HEK293 (cell line): ENCODE measurements around the gene MMD.

Experiments
- CTCF ChIA-PET: fragments of 350-600 bp; formaldehyde crosslinking; extraction: SDS; loops from one replicate; lab custom pipeline; 2021; ENCODE audit warnings: antibody characterized with exemption; lab: Yijun Ruan, JAX
- POLR2A ChIA-PET: fragments of 300-600 bp; formaldehyde crosslinking; extraction: SDS; loops from one replicate; lab custom pipeline; 2020; ENCODE audit warnings: antibody characterized with exemption, inconsistent platforms; lab: Yijun Ruan, JAX
- H3K27ac ChIP-seq: fragments of 200-500 bp; sonication (Bioruptor generic); 2 replicates; pipeline ENCODE4 v1.5.1; 2014; ENCODE audit warnings: low read depth, low read length, control low read depth, inconsistent platforms; ENCODE audit errors: extremely low read depth
- H3K36me3 ChIP-seq, 2 experiments: fragments of 200-500 bp in 1 of 2; sonication (Bioruptor generic) in 1 of 2; 1 replicate in 1 of 2; 2 replicates in 1 of 2; pipeline ENCODE4 v1.5.1; 2014 to 2017; ENCODE audit warnings: inconsistent platforms in 2 of 2, low read length in 2 of 2; ENCODE audit not compliant: control insufficient read depth in 2 of 2, insufficient read depth in 1 of 2
- H3K4me1 ChIP-seq: fragments of 200-500 bp; sonication (Bioruptor generic); 2 replicates; pipeline ENCODE4 v1.5.1; 2014; ENCODE audit warnings: mild to moderate bottlenecking, low read length, inconsistent platforms; ENCODE audit not compliant: control insufficient read depth, insufficient read depth
- H3K4me3 ChIP-seq: 2 replicates; pipeline ENCODE4 v1.5.1; 2011; ENCODE audit warnings: low read depth, mild to moderate bottlenecking, control low read depth, low read length, moderate library complexity
- H3K9me3 ChIP-seq: fragments of 200-500 bp; sonication (Bioruptor generic); 2 replicates; pipeline ENCODE4 v1.5.1; 2014; ENCODE audit warnings: low read depth, low read length, inconsistent platforms; ENCODE audit not compliant: control insufficient read depth, insufficient read depth
- SCRT1 ChIP-seq: fragments of 450-650 bp; formaldehyde crosslinking; IDR thresholded peaks from 2 replicates; pipeline ENCODE4 v1.5.1; 2016; ENCODE audit warnings: missing biosample characterization, missing genetic modification characterization, borderline replicate concordance
- SP2 ChIP-seq: fragments of 450-650 bp; formaldehyde crosslinking; IDR thresholded peaks from 2 replicates; pipeline ENCODE4 v1.5.1; 2016; ENCODE audit warnings: missing biosample characterization, missing genetic modification characterization
- SP7 ChIP-seq: fragments of 450-650 bp; formaldehyde crosslinking; IDR thresholded peaks from 2 replicates; pipeline ENCODE4 v1.5.1; 2016; ENCODE audit warnings: missing biosample characterization, missing genetic modification characterization
- TRIM28 ChIP-seq: IDR thresholded peaks from 2 replicates; pipeline ENCODE4 v1.6.1; 2011; ENCODE audit warnings: low read length, control low read depth, borderline replicate concordance
- YY1 ChIP-seq: fragments of 450-650 bp; formaldehyde crosslinking; IDR thresholded peaks from 2 replicates; pipeline ENCODE4 v1.5.1; 2018; ENCODE audit warnings: missing biosample characterization, missing genetic modification characterization
- ZBTB48 ChIP-seq: fragments of 450-650 bp; formaldehyde crosslinking; IDR thresholded peaks from 2 replicates; pipeline ENCODE4 v1.5.1; 2016; ENCODE audit warnings: missing biosample characterization, missing genetic modification characterization
- ZFP69B ChIP-seq: fragments of 450-650 bp; formaldehyde crosslinking; IDR thresholded peaks from 2 replicates; pipeline ENCODE4 v1.5.1; 2016; ENCODE audit warnings: missing biosample characterization, missing genetic modification characterization
- ZNF146 ChIP-seq: fragments of 450-650 bp; formaldehyde crosslinking; IDR thresholded peaks from 2 replicates; pipeline ENCODE4 v1.5.1; 2016; ENCODE audit warnings: missing biosample characterization, missing genetic modification characterization
- ZNF214 ChIP-seq: fragments of 450-650 bp; formaldehyde crosslinking; IDR thresholded peaks from 2 replicates; pipeline ENCODE4 v1.5.1; 2017; ENCODE audit warnings: missing biosample characterization, mild to moderate bottlenecking, missing genetic modification characterization, borderline replicate concordance
- ZNF37A ChIP-seq: fragments of 450-650 bp; IDR thresholded peaks from 2 replicates; pipeline ENCODE4 v1.5.1; 2018; ENCODE audit warnings: missing biosample characterization, missing genetic modification characterization
- ZNF433 ChIP-seq: fragments of 450-650 bp; formaldehyde crosslinking; IDR thresholded peaks from 2 replicates; pipeline ENCODE4 v1.5.1; 2016; ENCODE audit warnings: missing biosample characterization, missing genetic modification characterization, low read depth
- ZNF48 ChIP-seq: fragments of 450-650 bp; formaldehyde crosslinking; IDR thresholded peaks from 2 replicates; pipeline ENCODE4 v1.5.1; 2016; ENCODE audit warnings: missing biosample characterization, missing genetic modification characterization
- ZNF549 ChIP-seq: fragments of 450-650 bp; IDR thresholded peaks from 2 replicates; pipeline ENCODE4 v1.5.1; 2018; ENCODE audit warnings: missing biosample characterization, missing genetic modification characterization, mild to moderate bottlenecking, inconsistent platforms, moderate library complexity
- ZNF558 ChIP-seq: fragments of 450-650 bp; formaldehyde crosslinking; IDR thresholded peaks from 2 replicates; pipeline ENCODE4 v1.5.1; 2016; ENCODE audit warnings: missing biosample characterization, missing genetic modification characterization
- ZNF624 ChIP-seq: fragments of 450-650 bp; formaldehyde crosslinking; IDR thresholded peaks from 2 replicates; pipeline ENCODE4 v1.5.1; 2017; ENCODE audit warnings: missing biosample characterization, missing genetic modification characterization
- ZNF654 ChIP-seq: fragments of 450-650 bp; formaldehyde crosslinking; IDR thresholded peaks from 2 replicates; pipeline ENCODE4 v1.5.1; 2016; ENCODE audit warnings: low read depth, missing biosample characterization, missing genetic modification characterization
- ZSCAN30 ChIP-seq: fragments of 450-650 bp; IDR thresholded peaks from 2 replicates; pipeline ENCODE4 v1.5.1; 2018; ENCODE audit warnings: missing biosample characterization, mild to moderate bottlenecking, missing genetic modification characterization, moderate library complexity
- TF ChIP-seq, protein P1 (sequence below): IDR thresholded peaks from 2 replicates; pipeline ENCODE4 v1.6.1; 2011; ENCODE audit warnings: mild to moderate bottlenecking, low read depth, low read length, borderline replicate concordance
- TF ChIP-seq, protein P2 (sequence below): fragments of 450-650 bp; formaldehyde crosslinking; IDR thresholded peaks from 2 replicates; pipeline ENCODE4 v1.5.1; 2016; ENCODE audit warnings: missing biosample characterization, missing genetic modification characterization
- TF ChIP-seq, protein P3 (sequence below): fragments of 450-650 bp; formaldehyde crosslinking; IDR thresholded peaks from 2 replicates; pipeline ENCODE4 v1.5.1; 2016; ENCODE audit warnings: missing biosample characterization, missing genetic modification characterization
- TF ChIP-seq, protein P4 (sequence below): fragments of 450-650 bp; formaldehyde crosslinking; IDR thresholded peaks from 2 replicates; pipeline ENCODE4 v1.5.1; 2016; ENCODE audit warnings: missing biosample characterization, missing genetic modification characterization
- TF ChIP-seq, protein P5 (sequence below): fragments of 450-650 bp; formaldehyde crosslinking; IDR thresholded peaks from 2 replicates; pipeline ENCODE4 v1.5.1; 2016; ENCODE audit warnings: missing biosample characterization, missing genetic modification characterization
- TF ChIP-seq, protein P6 (sequence below): fragments of 450-650 bp; formaldehyde crosslinking; IDR thresholded peaks from 2 replicates; pipeline ENCODE4 v1.5.1; 2016; ENCODE audit warnings: missing biosample characterization, missing genetic modification characterization

The MMD gene

DNA sequence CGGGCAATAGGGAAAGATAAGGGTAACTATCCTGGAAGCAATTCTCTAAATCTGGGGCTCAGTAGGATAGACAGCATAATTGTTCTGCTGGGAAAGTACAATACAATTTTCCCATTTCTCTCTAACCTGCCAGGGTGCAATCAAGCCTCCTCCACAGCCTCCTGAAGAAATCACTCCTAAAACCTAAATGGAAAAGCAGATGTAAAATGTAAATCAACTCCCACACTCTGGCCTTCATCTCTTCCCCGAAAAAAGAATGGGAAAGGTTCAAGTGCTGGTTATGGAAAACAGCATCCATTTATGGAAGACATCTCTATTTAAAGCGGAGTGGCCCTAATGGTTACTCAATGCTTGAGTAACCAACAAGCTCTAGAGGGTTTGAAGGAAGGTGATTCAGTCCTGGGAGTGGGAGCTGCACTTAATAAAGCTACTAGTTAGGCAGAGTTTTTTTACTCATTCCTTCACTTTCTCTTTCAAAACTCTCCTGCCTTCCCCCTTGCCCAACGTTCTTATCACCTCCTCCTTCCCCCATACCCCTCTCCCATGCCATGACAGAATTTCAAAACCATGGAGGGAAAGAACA is 5.1 kb downstream of the MMD start (continued):
- TF ChIP-seq, protein P1, sequence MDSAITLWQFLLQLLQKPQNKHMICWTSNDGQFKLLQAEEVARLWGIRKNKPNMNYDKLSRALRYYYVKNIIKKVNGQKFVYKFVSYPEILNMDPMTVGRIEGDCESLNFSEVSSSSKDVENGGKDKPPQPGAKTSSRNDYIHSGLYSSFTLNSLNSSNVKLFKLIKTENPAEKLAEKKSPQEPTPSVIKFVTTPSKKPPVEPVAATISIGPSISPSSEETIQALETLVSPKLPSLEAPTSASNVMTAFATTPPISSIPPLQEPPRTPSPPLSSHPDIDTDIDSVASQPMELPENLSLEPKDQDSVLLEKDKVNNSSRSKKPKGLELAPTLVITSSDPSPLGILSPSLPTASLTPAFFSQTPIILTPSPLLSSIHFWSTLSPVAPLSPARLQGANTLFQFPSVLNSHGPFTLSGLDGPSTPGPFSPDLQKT, result no peak
- TF ChIP-seq, protein P2, sequence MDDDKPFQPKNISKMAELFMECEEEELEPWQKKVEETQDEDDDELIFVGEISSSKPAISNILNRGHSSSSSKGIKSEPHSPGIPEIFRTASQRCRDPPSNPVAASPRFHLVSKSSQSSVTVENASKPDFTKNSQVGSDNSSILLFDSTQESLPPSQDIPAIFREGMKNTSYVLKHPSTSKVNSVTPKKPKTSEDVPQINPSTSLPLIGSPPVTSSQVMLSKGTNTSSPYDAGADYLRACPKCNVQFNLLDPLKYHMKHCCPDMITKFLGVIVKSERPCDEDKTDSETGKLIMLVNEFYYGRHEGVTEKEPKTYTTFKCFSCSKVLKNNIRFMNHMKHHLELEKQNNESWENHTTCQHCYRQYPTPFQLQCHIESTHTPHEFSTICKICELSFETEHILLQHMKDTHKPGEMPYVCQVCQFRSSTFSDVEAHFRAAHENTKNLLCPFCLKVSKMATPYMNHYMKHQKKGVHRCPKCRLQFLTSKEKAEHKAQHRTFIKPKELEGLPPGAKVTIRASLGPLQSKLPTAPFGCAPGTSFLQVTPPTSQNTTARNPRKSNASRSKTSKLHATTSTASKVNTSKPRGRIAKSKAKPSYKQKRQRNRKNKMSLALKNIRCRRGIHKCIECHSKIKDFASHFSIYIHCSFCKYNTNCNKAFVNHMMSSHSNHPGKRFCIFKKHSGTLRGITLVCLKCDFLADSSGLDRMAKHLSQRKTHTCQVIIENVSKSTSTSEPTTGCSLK (tag by site-specific recombination), result no peak
- TF ChIP-seq YY1 (tag by site-specific recombination) (no peak), SP2 (tag by site-specific recombination) (no peak), SP7 (tag by site-specific recombination) (no peak), ZFP69B (tag by site-specific recombination) (no peak), ZNF549 (tag by site-specific recombination) (no peak), SCRT1 (tag by site-specific recombination) (no peak), ZNF433 (tag by site-specific recombination) (no peak), ZNF37A (no peak)
- TF ChIP-seq, protein P3, sequence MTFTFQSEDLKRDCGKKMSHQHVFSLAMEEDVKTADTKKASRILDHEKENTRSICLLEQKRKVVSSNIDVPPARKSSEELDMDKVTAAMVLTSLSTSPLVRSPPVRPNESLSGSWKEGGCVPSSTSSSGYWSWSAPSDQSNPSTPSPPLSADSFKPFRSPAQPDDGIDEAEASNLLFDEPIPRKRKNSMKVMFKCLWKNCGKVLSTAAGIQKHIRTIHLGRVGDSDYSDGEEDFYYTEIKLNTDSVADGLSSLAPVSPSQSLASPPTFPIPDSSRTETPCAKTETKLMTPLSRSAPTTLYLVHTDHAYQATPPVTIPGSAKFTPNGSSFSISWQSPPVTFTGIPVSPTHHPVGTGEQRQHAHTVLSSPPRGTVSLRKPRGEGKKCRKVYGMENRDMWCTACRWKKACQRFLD (tag by site-specific recombination), result no peak
- TF ChIP-seq, protein P4, sequence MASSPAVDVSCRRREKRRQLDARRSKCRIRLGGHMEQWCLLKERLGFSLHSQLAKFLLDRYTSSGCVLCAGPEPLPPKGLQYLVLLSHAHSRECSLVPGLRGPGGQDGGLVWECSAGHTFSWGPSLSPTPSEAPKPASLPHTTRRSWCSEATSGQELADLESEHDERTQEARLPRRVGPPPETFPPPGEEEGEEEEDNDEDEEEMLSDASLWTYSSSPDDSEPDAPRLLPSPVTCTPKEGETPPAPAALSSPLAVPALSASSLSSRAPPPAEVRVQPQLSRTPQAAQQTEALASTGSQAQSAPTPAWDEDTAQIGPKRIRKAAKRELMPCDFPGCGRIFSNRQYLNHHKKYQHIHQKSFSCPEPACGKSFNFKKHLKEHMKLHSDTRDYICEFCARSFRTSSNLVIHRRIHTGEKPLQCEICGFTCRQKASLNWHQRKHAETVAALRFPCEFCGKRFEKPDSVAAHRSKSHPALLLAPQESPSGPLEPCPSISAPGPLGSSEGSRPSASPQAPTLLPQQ, result no peak
- TF ChIP-seq, all 188 proteins: peak for 0

DNA sequence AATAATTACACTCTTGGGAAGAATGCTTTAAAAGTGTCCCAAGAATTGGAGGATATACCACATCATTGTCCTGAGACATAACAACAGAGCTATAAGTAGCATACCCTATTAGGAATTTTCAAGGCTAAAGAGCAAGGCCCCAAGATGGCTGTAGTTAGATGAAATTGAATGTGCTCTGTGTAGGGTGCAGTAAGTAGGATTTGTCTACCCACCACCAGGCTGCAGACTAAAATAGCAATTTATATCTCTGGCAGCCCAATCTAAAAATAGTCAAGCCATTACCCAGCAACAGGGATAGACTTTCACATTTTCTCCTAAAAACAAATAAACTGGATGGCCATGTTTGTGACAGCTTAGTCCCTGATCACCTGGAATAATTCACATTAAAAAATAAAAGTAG is 5.6 kb downstream of the MMD start:
- Histone ChIP-seq H3K4me3 (no peak overlapping the region), H3K9me3 (no peaks in the 10 kb centered on the region), H3K36me3 (peaks cover 23 to 38% of the 10 kb centered on the region in 2 experiments), H3K4me1 (peaks cover 4% of the 10 kb centered on the region; the same call in 1 of the 2 replicates), H3K27ac (no peak overlapping the region)
- CTCF ChIA-PET, result interaction anchor here (0.8 to 1.0 kb wide), 2 partner anchors 60 to 61 kb away, joined by 3 to 4 read pairs; no protein-coding TSS in a partner anchor
- POLR2A ChIA-PET, result no interaction called here
- TF ChIP-seq, protein P5, sequence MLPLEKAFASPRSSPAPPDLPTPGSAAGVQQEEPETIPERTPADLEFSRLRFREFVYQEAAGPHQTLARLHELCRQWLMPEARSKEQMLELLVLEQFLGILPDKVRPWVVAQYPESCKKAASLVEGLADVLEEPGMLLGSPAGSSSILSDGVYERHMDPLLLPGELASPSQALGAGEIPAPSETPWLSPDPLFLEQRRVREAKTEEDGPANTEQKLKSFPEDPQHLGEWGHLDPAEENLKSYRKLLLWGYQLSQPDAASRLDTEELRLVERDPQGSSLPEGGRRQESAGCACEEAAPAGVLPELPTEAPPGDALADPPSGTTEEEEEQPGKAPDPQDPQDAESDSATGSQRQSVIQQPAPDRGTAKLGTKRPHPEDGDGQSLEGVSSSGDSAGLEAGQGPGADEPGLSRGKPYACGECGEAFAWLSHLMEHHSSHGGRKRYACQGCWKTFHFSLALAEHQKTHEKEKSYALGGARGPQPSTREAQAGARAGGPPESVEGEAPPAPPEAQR (tag by site-specific recombination), result no peak
- no peak for TF ChIP-seq ZNF558 (tag by site-specific recombination)
- no peak for TF ChIP-seq ZNF146 (tag by site-specific recombination)
- TF ChIP-seq SCRT1 (tag by site-specific recombination), result no peak
- TF ChIP-seq ZSCAN30 (tag by site-specific recombination), result no peak
- TF ChIP-seq, protein P6, sequence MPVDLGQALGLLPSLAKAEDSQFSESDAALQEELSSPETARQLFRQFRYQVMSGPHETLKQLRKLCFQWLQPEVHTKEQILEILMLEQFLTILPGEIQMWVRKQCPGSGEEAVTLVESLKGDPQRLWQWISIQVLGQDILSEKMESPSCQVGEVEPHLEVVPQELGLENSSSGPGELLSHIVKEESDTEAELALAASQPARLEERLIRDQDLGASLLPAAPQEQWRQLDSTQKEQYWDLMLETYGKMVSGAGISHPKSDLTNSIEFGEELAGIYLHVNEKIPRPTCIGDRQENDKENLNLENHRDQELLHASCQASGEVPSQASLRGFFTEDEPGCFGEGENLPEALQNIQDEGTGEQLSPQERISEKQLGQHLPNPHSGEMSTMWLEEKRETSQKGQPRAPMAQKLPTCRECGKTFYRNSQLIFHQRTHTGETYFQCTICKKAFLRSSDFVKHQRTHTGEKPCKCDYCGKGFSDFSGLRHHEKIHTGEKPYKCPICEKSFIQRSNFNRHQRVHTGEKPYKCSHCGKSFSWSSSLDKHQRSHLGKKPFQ (tag by site-specific recombination), result no peak
- TF ChIP-seq ZNF214 (tag by site-specific recombination), result no peak
- TF ChIP-seq ZNF654 (tag by site-specific recombination), result no peak
- no peak for TF ChIP-seq ZBTB48
- TF ChIP-seq ZNF48, result no peak
- TF ChIP-seq TRIM28, result no peak
- TF ChIP-seq ZNF624 (tag by site-specific recombination), result no peak
